Measurements from ENCODE around the gene ARSI. TPM values are rescaled to one million over a fixed set of nuclear protein-coding genes. Genes with fewer than 3 reads are reported as not detected.

ARSI gene
- total RNA-seq, 6 donors from 2014 or later, result 0.78 to 6.3 (median 2.8) TPM

- ATAC-seq (ENCODE audit: low FRiP score in 2 of 2), result no peak
- WGBS, 2 donors, result 74 to 76% methylated on average over 6 to 7 of the region's 7 CpGs
- no peaks in the 10 kb centered on the region for H3K27me3 ChIP-seq
These were observed 48.3 kb downstream of the ARSI start for GRCh38 chr5:150254363-150254762.

GRCh38 chr5:150253416-150254208 is 49.1 kb downstream of the ARSI start:
- H3K4me1 ChIP-seq, result no peaks in the 10 kb centered on the region
- no peak overlapping the region for H3K27ac ChIP-seq
- no peaks in the 10 kb centered on the region for H3K36me3 ChIP-seq
- TF ChIP-seq CTCF (IDR thresholded peaks at IDR 0.05) (no peak), EP300 (IDR thresholded peaks at IDR 0.05) (no peak), POLR2A (IDR thresholded peaks at IDR 0.05) (no peak), POLR2AphosphoS5 (IDR thresholded peaks at IDR 0.05) (no peak)
- DNase-seq (no peak), ATAC-seq (ENCODE audit: low FRiP score in 2 of 2) (no peak)
- no peaks in the 10 kb centered on the region for H3K27me3 ChIP-seq
- no peaks in the 10 kb centered on the region for H3K9me3 ChIP-seq
- WGBS, 2 donors, result 88 to 92% methylated on average over 8 of the region's 10 CpGs
- H3K4me3 ChIP-seq, result no peak overlapping the region

More at GRCh38 chr5:150254363-150254762, 48.3 kb downstream of the ARSI start:
- Histone ChIP-seq H3K36me3 (no peaks in the 10 kb centered on the region), H3K4me1 (no peaks in the 10 kb centered on the region), H3K27ac (no peak overlapping the region), H3K9me3 (no peaks in the 10 kb centered on the region), H3K4me3 (no peak overlapping the region)
- DNase-seq, result no peak
- TF ChIP-seq EP300 (IDR thresholded peaks at IDR 0.05), result no peak
- no peak for TF ChIP-seq CTCF (IDR thresholded peaks at IDR 0.05)
- no peak for TF ChIP-seq POLR2A (IDR thresholded peaks at IDR 0.05)

- H3K9me3 ChIP-seq, result no peaks in the 10 kb centered on the region
- H3K36me3 ChIP-seq, result no peaks in the 10 kb centered on the region
- ATAC-seq (ENCODE audit: low FRiP score in 2 of 2), result no peak
- TF ChIP-seq POLR2A (IDR thresholded peaks at IDR 0.05) (no peak), POLR2AphosphoS5 (IDR thresholded peaks at IDR 0.05) (no peak), EP300 (IDR thresholded peaks at IDR 0.05) (no peak), CTCF (IDR thresholded peaks at IDR 0.05) (no peak)
- H3K27me3 ChIP-seq, result no peaks in the 10 kb centered on the region
- H3K4me3 ChIP-seq, result no peak overlapping the region
- no peak overlapping the region for H3K27ac ChIP-seq
- no peak for DNase-seq
- no peaks in the 10 kb centered on the region for H3K4me1 ChIP-seq
- 60 to 75% methylated on average over 6 of the region's 6 CpGs for WGBS, 2 donors
These were observed 50.2 kb downstream of the ARSI start for GRCh38 chr5:150252489-150252888.

- TF ChIP-seq POLR2AphosphoS5 (IDR thresholded peaks at IDR 0.05) (no peak), EP300 (IDR thresholded peaks at IDR 0.05) (no peak)
- H3K4me3 ChIP-seq, result no peak overlapping the region
- H3K27me3 ChIP-seq, result no peaks in the 10 kb centered on the region
- no peak overlapping the region for H3K27ac ChIP-seq
- no peaks in the 10 kb centered on the region for H3K4me1 ChIP-seq
- DNase-seq, result no peak
- ATAC-seq (ENCODE audit: low FRiP score in 2 of 2), result no peak
- no peaks in the 10 kb centered on the region for H3K9me3 ChIP-seq
- no peaks in the 10 kb centered on the region for H3K36me3 ChIP-seq
- whole genome bisulfite sequencing, 2 donors, result 70 to 90% methylated on average over 2 to 7 of the region's 7 CpGs
These were observed 51.2 kb downstream of the ARSI start for GRCh38 chr5:150251504-150251903.

GRCh38 chr5:150249744-150250143 is 53.0 kb downstream of the ARSI start:
- WGBS, 2 donors, result 86 to 90% methylated on average over 5 of the region's 5 CpGs
- no peak for ATAC-seq (ENCODE audit: low FRiP score in 2 of 2)

More at GRCh38 chr5:150249744-150250143, 53.0 kb downstream of the ARSI start:
- Histone ChIP-seq H3K4me3 (no peak overlapping the region), H3K36me3 (no peaks in the 10 kb centered on the region), H3K4me1 (peaks cover 0 to 4% (median 0%) of the 10 kb centered on the region in 4 donors), H3K9me3 (no peaks in the 10 kb centered on the region), H3K27ac (no peak overlapping the region), H3K27me3 (no peaks in the 10 kb centered on the region)
- no peak for DNase-seq
- TF ChIP-seq EP300 (IDR thresholded peaks at IDR 0.05) (no peak), POLR2AphosphoS5 (IDR thresholded peaks at IDR 0.05) (no peak), POLR2A (IDR thresholded peaks at IDR 0.05) (no peak), CTCF (IDR thresholded peaks at IDR 0.05) (no peak)

All from upper lobe of left lung (tissue), 6 donors.